HL-60 (cell line): ENCODE results near the gene MYMX.
"Not testable (repeated sequence)": the region's sequence is repeated elsewhere in the genome, so short reads cannot be mapped to it uniquely, and the experiment has no call there.

Source experiments
- DNase-seq, 2 experiments: peaks; one replicate each; pipeline ENCODE4 v3.0.0-alpha.2; 2010 to 2020; ENCODE audit warnings: low read depth in 1 of 2, low spot score in 1 of 2
- H3K27ac ChIP-seq: fragments of 250-450 bp; sonication (Bioruptor Pico); replicated peaks from 2 replicates; pipeline ENCODE4 v1.5.1; 2020; ENCODE audit warnings: mild to moderate bottlenecking, moderate library complexity
- H3K27me3 ChIP-seq: fragments of 250-450 bp; sonication (Bioruptor Pico); 2 replicates; pipeline ENCODE4 v1.5.1; 2021; ENCODE audit warnings: mild to moderate bottlenecking, moderate library complexity; ENCODE audit not compliant: insufficient read depth, poor library complexity, severe bottlenecking
- H3K4me3 ChIP-seq: replicated peaks from 2 replicates; pipeline ENCODE4 v1.5.1; 2011; ENCODE audit warnings: mild to moderate bottlenecking, control low read depth, low read length; ENCODE audit not compliant: insufficient read depth
- CTCF ChIP-seq: IDR thresholded peaks from one replicate; pipeline ENCODE4 v1.5.1; 2011; ENCODE audit warnings: low read length, control low read depth, inconsistent platforms; ENCODE audit not compliant: insufficient read depth
- GABPA ChIP-seq: IDR thresholded peaks from 2 replicates; pipeline ENCODE4 v1.6.1; 2012; ENCODE audit warnings: low read depth
- POLR2AphosphoS5 ChIP-seq: IDR thresholded peaks from 2 replicates; pipeline ENCODE4 v1.6.1; 2012; ENCODE audit warnings: low read depth
- REST ChIP-seq: IDR thresholded peaks from 2 replicates; pipeline ENCODE4 v1.6.1; 2012; ENCODE audit warnings: low read depth; ENCODE audit not compliant: insufficient replicate concordance
- SPI1 ChIP-seq: IDR thresholded peaks from 2 replicates; pipeline ENCODE4 v1.6.1; 2012; ENCODE audit warnings: low read depth, mild to moderate bottlenecking, borderline replicate concordance

The MYMX gene

DNA sequence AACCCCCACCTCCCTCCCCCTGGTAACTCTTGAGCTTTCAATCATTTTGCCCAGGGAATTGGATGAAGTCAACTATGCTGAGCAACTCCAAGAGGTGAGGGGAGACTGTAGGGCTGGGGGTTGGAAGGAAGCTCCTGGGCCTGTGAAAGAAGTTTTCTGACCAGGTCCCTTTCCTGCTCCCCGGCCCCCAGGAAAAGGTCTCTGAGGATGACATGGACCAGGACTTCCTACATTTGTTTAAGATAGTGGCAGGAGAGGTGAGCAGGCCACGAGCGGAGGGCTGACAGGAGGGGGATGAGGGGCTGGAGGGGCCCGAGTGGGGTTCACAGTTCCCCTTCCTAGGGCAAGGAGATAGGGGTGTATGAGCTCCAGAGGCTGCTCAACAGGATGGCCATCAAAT is 36.3 kb upstream of the MYMX start:
- DNase-seq, result no peak
- TF ChIP-seq GABPA (no peak), POLR2AphosphoS5 (no peak), CTCF (no peak), SPI1 (no peak), REST (no peak)

DNA sequence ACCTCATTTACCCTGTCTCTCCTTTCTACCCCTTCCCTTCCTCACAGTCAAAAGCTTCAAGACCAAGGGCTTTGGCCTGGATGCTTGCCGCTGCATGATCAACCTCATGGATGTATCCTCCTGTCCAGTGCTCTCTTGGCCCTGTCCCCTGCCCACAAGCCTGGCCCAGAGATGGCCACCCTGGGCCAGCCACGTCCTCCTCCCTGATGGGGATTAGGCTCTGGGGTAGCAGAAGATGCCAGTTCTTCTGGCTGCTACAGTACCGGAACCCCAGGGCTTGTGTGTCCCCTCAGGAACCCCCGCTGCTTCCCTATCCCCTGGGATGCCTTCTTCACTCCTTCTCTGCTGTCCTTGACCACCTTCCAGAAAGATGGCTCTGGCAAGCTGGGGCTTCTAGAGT is 35.8 kb upstream of the MYMX start:
- Histone ChIP-seq H3K27ac (no peak overlapping the region), H3K4me3 (no peak overlapping the region), H3K27me3 (no peaks in the 10 kb centered on the region)
- no peak for DNase-seq
- no peak for TF ChIP-seq POLR2AphosphoS5
- no peak for TF ChIP-seq SPI1
- TF ChIP-seq REST, result no peak
- TF ChIP-seq GABPA, result no peak
- TF ChIP-seq CTCF, result no peak

More for the DNA sequence above, 36.3 kb upstream of the MYMX start:
- Histone ChIP-seq H3K27me3 (no peaks in the 10 kb centered on the region), H3K27ac (no peak overlapping the region), H3K4me3 (no peak overlapping the region)

DNA sequence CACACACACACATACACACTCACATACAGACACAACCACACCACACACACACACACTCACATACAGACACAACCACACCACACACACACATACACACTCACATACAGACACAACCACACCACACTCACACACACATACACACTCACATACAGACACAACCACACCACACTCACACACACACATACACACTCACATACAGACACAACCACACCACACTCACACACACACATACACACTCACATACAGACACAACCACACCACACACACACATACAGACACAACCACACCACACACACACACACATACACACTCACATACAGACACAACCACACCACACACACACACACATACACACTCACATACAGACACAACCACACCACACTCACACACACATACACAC is 34.9 kb upstream of the MYMX start:
- not testable (repeated sequence) for DNase-seq, H3K4me3 ChIP-seq, H3K27ac ChIP-seq, H3K27me3 ChIP-seq

DNA sequence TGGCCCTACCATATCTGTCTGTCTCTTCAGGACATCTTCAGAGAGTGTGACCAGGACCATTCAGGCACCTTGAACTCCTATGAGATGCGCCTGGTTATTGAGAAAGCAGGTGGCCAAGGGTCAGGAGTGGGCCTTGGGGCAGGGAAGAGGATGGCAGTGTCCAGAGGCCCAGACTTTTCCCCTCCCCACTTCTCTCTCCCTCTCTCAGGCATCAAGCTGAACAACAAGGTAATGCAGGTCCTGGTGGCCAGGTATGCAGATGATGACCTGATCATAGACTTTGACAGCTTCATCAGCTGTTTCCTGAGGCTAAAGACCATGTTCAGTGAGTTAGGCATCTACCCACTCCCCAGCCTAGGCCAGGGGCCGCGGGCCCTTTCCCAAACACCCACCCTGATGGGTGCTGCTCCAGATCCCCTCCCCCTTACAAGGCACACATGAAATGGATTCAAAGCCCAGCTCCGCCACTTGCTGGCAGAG is 33.8 kb upstream of the MYMX start:
- H3K4me3 ChIP-seq, result no peak overlapping the region
- no peak overlapping the region for H3K27ac ChIP-seq
- TF ChIP-seq SPI1 (no peak), POLR2AphosphoS5 (no peak), GABPA (no peak), REST (no peak), CTCF (no peak)
- no peaks in the 10 kb centered on the region for H3K27me3 ChIP-seq
- DNase-seq, result no peak
